Mucosa of gallbladder (tissue), 1 donor: Measurements from ENCODE around the gene MRPS7. TPM values are rescaled to one million over a fixed set of nuclear protein-coding genes. Genes with fewer than 3 reads are reported as not detected.
A peak's percentile ranks its signal among the peaks of the same experiment; 100 is the strongest.

Source experiments
- DNase-seq: peaks from one replicate; pipeline ENCODE4 v3.0.0-alpha.2; 2020; ENCODE audit warnings: low spot score
- total RNA-seq: library from RNA; stranded (reverse); gene quantifications from one replicate; pipeline ENCODE4 v1.2.1, GENCODE V29; 2021
- donor health status: DM: no; HTN: no; CAD: no.

MRPS7 gene
- total RNA-seq = 55.1 TPM

DNA sequence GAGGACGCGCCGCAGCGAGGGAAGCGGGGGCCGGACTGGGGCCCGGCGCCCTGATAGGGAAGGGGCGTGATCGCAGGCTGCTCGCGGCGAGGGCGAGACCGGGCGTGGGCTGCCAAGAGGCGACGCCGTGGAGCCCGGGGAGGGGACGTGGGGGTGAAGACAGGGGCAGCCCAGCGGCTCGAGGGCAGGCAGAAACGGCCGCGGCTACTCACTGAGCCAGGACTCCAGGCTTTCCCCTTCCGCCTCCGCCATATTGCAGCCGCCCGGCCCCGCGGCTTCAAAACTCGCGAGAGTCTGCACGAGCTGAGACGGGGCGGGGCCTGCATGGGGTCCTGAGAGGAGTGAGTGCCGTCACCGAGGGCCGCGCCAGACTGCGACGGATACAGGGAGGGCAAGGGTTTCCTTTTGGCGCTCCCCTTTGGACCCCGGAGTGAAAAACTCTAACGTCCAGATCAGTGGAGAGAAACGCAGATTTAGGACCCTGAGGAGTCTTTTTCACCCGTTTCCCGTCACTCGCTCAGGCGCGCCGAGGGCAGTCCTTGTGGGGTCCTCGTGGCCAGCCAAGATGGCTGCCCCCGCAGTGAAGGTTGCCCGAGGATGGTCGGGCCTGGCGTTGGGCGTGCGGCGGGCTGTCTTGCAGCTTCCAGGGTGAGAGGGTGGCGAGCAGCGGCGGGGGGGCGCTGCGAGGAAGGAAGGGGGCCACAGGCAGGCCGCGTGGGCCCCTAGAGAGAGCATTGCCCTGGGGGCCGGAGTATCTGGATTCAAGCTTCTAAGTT, at the start of gene MRPS7, which contains the start of gene GGA3:
TSS of gene MRPS7 (plus strand) at position 544 of the 776 bp plus-strand sequence. CDS start at position 566, 22 bp downstream.
TSS of gene GGA3 (minus strand) at position 271 of the 776 bp plus-strand sequence. CDS start at position 252, 19 bp downstream.
- DNase-seq = peak; percentile 96

DNA sequence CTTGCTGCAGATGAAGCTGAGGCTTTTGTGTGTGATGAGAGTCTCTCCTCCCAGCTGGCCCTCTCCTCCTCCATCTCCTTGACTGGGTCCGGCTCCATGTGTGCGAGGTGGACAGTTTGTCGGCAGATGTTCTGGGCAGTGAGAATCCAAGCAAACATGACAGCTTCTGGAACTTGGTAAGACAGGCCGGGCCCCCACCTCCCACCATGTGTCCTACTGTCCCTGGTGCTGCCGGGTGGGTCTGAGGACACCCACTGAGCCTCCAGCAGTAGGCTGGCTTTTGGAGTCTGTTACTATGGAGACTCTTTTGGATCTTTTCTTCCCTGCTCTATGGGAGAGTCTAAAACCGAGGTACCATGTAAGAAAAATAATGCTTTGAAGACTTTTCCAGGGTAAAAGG, 43.5 kb upstream of the MRPS7 start:
- DNase-seq = no peak

DNA sequence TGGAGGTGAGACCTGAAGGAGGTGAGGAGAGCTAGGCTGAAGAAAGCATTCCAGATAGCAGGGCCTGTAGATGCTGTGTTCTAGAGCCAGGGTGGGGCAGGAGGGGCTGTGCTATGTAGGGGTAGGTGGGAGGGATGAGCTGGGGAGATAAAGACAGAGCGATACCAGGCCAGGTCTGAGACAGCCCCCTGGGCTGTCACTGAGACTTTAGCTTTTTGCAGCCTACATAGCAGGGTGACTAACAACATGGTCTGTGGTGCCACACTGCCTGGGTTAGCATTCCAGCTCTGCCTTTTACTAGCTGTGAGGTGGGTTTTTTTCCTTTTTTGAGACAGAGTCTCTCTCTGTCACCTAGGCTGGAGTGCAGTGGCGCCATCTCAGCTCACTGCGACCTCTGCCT, 41.9 kb upstream of the MRPS7 start:
- no peak for DNase-seq

DNA sequence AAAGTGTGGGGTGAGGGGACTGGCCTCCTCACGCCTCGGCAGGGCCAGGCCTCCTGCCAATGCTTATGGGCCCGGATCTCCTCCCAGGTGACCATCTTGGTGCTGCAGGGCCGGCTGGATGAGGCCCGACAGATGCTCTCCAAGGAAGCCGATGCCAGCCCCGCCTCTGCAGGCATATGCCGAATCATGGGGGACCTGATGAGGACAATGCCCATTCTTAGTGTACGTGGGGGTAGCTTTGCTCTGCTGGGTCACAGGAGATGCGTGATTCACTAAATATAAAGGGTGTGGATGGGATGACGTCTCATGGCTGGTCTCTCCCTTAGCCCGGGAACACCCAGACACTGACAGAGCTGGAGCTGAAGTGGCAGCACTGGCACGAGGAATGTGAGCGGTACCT, 36.7 kb upstream of the MRPS7 start:
- DNase-seq = no peak

- DNase-seq = no peak
Measured at GRCh38 chr17:75227729-75228128, 34.0 kb upstream of the MRPS7 start.

GRCh38 chr17:75228305-75228704, 33.4 kb upstream of the MRPS7 start:
- no peak for DNase-seq

- no peak for DNase-seq
Measured at GRCh38 chr17:75228847-75229246, 32.8 kb upstream of the MRPS7 start.

DNA sequence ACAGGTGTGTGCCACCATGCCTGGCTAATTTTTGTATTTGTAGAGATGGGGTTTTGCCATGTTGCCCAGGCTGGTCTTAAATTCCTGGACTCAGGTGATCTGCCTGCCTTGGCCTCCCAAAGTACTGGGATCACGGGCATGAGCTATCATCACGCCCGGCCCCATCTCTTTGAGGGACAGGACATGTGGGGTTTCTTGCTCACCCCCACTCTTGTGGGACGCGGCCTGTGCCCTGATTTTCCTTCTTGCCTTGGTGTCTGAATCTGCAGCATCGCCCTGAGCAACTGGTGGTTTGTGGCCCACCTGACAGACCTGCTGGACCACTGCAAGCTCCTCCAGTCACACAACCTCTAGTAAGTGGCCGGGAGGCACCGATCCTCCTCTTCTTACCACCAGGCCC, 30.6 kb upstream of the MRPS7 start:
- no peak for DNase-seq

DNA sequence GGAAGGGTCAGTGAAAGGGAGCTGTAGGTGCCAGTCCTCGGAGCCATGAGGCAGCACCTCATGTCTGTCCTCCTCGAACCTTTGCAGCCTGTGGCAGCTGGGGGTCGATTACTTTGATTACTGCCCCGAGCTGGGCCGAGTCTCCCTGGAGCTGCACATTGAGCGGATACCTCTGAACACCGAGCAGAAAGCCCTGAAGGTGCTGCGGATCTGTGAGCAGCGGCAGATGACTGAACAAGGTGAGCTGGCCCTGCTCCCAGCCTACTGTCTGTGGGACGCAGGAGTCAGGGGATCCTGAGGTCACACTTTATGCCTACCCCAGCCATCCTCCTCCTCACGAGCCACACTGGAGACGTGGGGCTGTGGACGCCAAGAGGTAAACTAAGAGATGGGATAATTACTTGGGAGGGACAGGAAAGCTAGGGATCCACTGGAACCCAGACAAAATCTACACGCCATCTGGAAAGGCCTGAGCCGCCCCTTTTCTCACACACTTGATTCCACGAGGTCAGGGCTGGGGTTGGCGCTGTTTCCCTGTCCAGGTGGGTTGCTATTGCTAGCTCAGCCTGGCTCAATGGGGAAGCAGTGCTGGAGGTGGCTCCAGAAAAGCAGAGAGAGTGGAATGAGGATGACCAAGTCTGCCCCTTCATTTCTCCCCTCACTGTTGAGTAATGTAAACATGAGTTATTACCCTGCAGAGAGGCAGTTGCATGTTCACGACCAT, 29.8 kb upstream of the MRPS7 start:
- no peak for DNase-seq

DNA sequence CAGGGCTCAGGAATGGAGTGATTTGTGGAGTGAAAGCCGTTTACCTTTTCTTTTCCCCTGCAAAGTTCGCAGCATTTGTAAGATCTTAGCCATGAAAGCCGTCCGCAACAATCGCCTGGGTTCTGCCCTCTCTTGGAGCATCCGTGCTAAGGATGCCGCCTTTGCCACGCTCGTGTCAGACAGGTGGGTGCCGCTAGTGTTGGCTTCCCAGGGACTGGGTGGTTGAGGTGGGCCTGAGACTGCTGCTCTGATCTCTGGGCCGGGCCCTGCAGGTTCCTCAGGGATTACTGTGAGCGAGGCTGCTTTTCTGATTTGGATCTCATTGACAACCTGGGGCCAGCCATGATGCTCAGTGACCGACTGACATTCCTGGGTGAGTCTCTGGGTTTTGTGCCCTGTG, 28.9 kb upstream of the MRPS7 start:
- DNase-seq = no peak

DNA sequence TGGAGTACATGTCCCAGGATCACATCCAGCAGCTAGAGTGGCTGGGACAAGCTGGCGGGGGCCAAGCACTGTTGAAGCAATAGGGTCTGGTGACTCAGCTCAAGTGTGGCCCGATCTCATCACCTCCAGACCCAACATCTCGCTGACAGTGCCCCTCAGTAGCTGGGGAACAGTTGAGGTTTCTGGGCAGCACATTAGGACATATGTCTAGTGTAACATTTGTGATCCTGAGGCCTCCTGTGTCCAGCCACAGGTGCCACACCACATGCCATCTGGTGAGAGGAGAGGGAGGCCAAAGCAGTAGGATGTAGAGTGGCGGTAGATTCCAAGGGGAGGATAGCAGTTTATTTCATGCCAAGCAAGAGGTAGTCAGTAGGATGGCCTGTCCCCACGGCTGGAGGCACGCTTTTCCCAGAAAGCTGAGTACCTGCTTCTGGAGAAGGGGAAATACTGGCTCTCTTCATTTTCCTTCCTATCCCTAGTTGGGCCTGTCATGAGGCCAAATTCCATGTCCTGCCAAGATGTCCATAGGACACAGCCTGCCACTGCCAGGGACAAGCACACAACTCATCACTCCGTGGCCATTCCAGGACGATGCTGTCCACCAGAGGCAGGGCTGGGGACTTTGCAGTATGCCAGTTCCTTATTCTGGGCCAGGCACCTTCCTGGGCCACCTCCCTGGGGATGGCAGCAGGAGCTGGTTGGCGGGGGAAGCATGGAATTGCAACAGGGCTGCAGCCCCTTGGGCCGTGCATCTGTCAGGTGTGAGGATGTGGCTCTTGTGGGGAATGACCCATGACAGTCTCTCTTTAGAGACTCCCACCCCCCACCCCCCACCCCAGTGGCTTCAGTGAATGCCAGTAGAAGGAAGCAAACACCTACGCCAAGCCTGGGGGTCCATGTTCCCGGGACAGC, 24.3 kb upstream of the MRPS7 start:
- no peak for DNase-seq

DNA sequence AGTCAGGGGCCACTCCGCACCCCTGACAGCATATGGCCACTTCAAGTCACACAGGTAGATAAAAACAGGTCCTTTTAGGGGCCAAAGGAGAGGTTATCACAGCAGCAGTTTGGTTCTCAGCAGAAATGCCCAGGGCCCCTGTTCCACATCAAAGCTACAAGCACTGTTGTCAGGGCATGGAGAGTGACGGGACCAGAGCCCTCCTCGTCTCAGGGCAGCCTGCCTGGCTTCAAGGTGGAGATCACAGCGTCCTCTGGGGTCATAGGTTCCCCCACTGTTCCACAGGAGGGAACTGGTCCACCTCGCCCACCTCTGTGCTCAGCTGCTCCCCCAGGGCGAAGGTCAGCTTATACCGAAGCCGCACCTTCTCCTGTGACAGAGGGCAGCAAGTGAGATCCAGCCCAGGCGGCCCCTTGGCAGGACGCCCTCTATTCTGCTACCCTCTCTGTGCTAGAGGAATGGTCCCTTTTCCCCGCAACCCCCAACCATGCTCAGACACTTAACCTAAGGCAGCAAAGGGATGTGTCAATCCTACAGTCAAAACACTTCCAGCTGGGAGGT, 23.6 kb upstream of the MRPS7 start:
- DNase-seq = no peak

DNA sequence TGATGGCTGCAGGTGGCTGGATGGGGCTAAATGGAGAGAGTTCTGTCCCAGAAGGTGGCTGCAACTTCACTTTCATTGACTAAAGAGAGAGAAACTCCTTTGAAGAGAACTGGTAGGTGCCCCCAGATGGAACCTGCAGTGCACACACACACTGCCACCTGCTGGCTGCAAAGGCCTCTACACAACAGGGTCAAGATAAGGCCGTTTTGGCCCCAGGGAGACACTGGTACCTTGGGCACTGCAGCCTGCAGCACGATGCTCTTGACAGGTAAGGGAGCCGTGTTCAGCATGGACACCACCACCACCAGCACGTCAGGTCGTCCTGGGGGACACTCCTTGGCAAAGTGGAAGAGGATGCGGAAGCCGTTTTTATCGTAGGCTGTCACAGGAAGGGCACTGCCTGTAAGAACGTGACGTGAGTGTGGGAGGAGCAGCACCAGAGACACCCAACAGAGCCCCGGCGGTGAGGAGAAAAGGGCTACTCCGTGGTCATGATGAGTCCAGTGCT, 22.9 kb upstream of the MRPS7 start:
- DNase-seq = peak; percentile 40

- no peak for DNase-seq
Measured at GRCh38 chr17:75239214-75239613, 22.5 kb upstream of the MRPS7 start.

- DNase-seq = no peak
Measured at GRCh38 chr17:75239778-75240393, 21.8 kb upstream of the MRPS7 start.

DNA sequence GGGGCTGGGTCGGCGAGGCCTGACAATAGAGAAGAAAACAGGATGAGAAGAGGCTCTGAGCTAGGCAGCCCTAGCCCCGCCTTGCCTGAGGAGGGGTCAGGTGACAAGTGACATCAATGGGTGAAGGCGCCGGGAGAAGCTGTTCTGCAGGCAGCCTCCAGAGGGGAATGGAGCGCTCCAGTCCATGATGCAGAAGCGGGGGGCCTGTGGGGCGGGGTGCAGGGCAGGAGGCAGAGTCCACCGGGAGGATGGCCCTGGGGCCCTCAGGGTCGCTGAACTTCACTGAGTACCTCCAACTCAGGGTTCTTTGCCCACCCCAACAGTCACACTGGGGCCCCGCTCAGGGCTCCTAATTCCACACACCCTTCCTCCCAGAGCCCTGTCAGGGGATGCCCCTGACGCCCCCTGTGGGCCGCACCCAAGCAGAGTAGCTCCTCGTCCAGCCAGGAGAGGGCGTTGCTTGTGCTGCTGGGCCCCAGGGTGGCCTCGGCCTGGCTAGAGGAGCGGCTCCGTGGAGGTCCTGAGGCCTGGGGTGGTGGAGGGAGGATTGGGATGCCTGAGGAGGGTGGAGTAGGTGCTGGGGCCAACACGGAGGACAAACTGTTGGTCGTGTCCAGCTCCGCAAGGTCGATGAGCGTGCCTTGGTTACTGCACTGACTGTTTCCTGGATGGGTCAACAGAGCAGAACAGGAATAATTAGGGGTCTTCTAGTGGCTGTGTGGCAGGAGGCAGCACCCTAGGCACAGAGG, 21.1 kb upstream of the MRPS7 start:
- DNase-seq = no peak

DNA sequence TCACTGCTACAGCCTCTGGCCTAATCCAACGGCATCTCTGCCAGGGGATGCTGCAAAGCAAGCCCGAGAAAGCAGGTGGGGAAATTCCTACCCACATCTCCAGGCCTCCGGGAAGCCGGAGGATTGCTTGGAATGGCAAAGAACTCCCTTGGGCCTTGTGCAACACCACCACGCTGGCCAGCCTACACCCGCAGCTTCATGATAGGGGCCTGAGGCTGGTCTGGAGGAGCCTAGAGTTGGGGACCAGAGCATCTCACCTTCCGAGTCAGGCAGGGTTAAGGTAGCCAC, 20.6 kb upstream of the MRPS7 start:
- no peak for DNase-seq

- DNase-seq = no peak
Measured at GRCh38 chr17:75241502-75241901, 20.2 kb upstream of the MRPS7 start.

DNA sequence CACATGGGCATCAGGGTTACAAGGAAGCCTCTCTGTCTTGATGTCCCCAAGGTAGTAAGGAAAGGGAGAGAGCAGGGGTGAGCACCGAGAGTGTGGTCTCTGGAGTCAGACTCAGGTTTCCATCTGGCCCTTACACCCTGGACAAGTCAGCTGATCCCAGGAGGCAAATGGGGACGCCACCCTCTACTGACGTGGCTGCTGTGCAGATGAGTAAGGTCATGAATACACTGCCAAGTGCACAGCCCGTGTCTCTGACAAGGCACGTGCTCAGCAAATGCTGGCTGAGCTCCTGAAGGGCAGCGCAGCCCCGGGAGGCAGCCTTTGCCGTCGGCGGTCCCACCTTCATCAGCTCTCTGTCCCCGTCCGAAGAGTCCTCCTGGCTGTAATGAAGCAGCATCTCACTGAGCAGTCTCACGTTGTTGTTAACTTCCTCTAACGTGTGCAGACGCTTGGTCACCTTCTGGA, 19.7 kb upstream of the MRPS7 start:
- no peak for DNase-seq

DNA sequence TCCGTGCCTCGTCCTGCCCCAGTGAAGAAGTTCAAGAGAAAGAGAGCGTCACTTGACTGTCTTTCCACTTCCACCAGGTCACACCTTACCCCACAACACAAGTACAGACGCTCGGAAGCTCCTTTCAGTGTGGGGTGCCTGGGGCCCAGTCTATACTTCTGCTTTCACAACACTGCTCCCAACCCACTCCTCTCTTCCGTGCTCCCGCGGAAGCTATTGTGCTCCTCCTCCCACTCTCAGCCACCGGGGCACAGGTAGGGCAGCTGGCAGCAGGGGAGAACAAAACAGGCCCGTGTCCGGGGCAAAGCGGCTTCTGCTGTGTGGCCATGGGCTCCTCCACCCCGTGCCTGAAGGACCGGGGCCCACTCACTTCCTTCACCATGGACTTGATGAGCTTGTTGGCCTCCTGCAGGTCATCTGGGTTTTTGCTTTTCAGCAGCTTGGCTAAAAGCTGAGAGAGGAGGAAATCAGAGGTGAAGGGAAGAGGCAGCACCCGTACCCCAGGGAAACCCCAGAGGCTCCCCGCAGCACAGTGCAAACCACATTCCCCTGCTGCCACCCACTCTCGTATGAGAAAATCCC, 19.1 kb upstream of the MRPS7 start:
- DNase-seq = no peak
